ENCODE data around the gene ZPR1. TPM values are rescaled to one million over a fixed set of nuclear protein-coding genes. Genes with fewer than 3 reads are reported as not detected.
"Not testable (repeated sequence)": the region's sequence is repeated elsewhere in the genome, so short reads cannot be mapped to it uniquely, and the experiment has no call there.

ZPR1 gene, protein sequence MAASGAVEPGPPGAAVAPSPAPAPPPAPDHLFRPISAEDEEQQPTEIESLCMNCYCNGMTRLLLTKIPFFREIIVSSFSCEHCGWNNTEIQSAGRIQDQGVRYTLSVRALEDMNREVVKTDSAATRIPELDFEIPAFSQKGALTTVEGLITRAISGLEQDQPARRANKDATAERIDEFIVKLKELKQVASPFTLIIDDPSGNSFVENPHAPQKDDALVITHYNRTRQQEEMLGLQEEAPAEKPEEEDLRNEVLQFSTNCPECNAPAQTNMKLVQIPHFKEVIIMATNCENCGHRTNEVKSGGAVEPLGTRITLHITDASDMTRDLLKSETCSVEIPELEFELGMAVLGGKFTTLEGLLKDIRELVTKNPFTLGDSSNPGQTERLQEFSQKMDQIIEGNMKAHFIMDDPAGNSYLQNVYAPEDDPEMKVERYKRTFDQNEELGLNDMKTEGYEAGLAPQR
- 10 to 100 TPM; 23.7 to 39.2 (median 27.7) TPM for polyA plus RNA-seq

DNA sequence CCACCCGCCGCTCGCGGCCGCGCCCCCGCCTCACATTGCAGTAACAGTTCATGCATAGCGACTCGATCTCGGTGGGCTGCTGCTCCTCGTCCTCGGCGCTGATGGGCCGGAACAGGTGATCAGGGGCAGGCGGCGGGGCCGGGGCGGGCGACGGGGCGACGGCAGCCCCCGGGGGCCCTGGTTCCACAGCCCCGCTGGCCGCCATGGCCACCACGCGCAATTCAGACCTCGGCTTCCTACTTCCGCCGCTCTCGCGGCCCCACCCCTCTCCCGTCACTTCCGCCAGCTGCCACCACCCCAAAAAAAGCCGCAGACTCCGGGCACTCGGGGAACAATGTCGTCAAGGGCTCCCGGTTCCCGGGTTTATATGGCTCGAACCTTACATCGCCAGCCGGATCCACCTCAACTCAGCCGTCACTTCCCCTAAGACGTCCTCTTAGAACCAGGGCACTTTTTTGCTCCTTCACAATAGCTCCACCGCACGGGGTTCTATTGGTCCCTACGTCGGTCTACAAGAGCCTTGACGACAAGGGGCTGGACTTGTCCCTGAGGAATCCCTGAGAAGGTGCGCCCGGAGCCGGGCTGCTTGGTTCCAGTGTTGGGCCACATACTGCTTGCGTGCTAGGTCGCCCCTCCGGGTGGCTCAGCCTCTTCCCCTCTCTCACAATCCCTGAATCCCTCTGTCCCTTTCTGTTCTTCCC lies at the start of gene ZPR1:
Gene ZPR1, minus strand, starts transcription at position 238 of the 701 bp plus-strand sequence. Its CDS starts 33 bp downstream, at position 205.
- 1 to 2% (median 1%) methylated on average over 55 to 56 of the region's 56 CpGs for WGBS, 3 donors

GRCh38 chr11:116836632-116836991 lies 48.8 kb upstream of the ZPR1 start:
- H3K27ac ChIP-seq (ENCODE audit: low read depth, low read length): no peak overlapping the region

More for the DNA sequence above, at the start of gene ZPR1:
- no peak within 1 kb of the TSS for H3K27ac ChIP-seq (ENCODE audit: low read depth, low read length)

DNA sequence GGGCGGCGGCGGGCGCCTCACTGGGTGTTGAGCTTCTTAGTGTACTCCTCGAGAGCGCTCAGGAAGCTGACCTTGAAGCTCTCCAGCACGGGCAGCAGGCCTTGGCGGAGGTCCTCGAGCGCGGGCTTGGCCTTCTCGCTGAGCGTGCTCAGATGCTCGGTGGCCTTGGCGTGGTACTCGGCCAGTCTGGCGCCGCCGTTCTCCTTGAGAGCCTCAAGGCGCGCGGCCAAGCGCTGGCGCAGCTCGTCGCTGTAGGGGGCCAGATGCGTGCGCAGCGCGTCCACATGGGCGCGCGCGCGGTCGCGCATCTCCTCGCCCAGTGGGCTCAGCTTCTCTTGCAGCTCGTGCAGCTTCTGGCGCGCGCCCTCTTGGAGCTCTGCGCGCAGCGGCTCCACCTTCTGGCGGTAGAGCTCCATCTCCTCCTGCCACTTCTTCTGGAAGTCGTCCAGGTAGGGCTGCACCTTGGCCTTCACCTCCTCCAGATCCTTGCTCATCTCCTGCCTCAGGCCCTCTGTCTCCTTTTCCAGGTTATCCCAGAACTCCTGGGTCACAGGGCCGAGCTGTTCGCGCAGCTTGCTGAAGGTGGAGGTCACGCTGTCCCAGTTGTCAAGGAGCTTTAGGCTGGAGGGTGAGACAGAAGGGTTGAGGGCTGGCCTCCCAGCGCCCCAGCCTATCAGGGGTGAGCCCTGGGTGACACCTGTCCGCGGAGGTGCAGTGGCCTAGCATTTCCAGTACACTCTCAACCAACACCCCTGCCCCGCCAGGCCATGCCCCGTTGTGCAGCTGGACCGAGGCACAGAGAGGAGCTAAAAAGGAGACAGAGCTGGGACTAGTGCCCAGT lies 48.2 kb upstream of the ZPR1 start:
- WGBS, 3 donors: 12% methylated on average over 57 of the region's 57 CpGs
- no peak overlapping the region for H3K27ac ChIP-seq (ENCODE audit: low read depth, low read length)

More at GRCh38 chr11:116836632-116836991, 48.8 kb upstream of the ZPR1 start:
- WGBS, 3 donors: 85 to 92% (median 91%) methylated on average over 7 of the region's 7 CpGs

- no peak overlapping the region for H3K27ac ChIP-seq (ENCODE audit: low read depth, low read length)
Observed at GRCh38 chr11:116835042-116835772, 47.4 kb upstream of the ZPR1 start.

GRCh38 chr11:116834535-116835041 lies 46.8 kb upstream of the ZPR1 start:
- WGBS, 3 donors: 75 to 85% (median 75%) methylated on average over 13 of the region's 13 CpGs
- not testable (repeated sequence) for H3K27ac ChIP-seq (ENCODE audit: low read depth, low read length)

More at GRCh38 chr11:116835042-116835772, 47.4 kb upstream of the ZPR1 start:
- 26 to 54% (median 32%) methylated on average over 28 of the region's 28 CpGs for WGBS, 3 donors

GRCh38 chr11:116833816-116834534 lies 46.2 kb upstream of the ZPR1 start:
- 71 to 95% (median 91%) methylated on average over 12 to 14 of the region's 14 CpGs for WGBS, 3 donors
- H3K27ac ChIP-seq (ENCODE audit: low read depth, low read length): no peak overlapping the region

DNA sequence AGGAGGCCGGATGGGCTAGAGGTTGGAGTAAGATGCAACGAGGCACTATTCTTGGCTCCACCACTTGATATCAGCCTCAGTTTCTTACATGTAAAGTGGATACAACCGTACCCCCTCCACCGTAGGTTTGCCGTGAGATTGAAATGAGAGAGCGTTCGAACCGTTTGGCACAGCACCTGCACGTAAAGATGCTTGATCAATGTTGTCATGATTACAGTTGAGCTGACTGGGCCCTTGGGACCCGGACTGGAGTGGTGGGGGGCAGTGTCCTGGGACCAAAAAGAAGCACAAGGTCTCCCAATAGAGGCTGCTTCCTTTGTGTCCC lies 45.6 kb upstream of the ZPR1 start:
- 93 to 95% (median 94%) methylated on average over 10 of the region's 10 CpGs for WGBS, 3 donors
- no peak overlapping the region for H3K27ac ChIP-seq (ENCODE audit: low read depth, low read length)

GRCh38 chr11:116832350-116833290 lies 44.8 kb upstream of the ZPR1 start:
- H3K27ac ChIP-seq (ENCODE audit: low read depth, low read length): no peak overlapping the region
- 80 to 83% (median 82%) methylated on average over 12 to 13 of the region's 13 CpGs for WGBS, 3 donors

GRCh38 chr11:116831790-116832349 lies 44.0 kb upstream of the ZPR1 start:
- WGBS, 3 donors: 87 to 97% (median 96%) methylated on average over 7 of the region's 7 CpGs
- no peak overlapping the region for H3K27ac ChIP-seq (ENCODE audit: low read depth, low read length)

DNA sequence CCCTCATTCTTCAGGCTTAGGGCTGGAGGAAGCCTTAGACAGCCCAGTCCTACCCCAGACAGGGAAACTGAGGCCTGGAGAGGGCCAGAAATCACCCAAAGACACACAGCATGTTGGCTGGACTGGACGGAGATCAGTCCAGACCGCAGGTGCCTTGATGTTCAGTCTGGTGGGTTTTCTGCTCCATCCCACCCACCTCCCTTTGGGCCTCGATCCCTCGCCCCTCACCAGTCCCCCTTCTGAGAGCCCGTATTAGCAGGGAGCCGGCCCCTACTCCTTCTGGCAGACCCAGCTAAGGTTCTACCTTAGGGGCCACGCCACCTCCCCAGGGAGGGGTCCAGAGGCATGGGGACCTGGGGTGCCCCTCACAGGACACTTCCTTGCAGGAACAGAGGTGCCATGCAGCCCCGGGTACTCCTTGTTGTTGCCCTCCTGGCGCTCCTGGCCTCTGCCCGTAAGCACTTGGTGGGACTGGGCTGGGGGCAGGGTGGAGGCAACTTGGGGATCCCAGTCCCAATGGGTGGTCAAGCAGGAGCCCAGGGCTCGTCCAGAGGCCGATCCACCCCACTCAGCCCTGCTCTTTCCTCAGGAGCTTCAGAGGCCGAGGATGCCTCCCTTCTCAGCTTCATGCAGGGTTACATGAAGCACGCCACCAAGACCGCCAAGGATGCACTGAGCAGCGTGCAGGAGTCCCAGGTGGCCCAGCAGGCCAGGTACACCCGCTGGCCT lies 42.5 kb upstream of the ZPR1 start:
- H3K27ac ChIP-seq (ENCODE audit: low read depth, low read length): no peak overlapping the region
- 90 to 96% (median 93%) methylated on average over 17 of the region's 17 CpGs for whole genome bisulfite sequencing, 3 donors

DNA sequence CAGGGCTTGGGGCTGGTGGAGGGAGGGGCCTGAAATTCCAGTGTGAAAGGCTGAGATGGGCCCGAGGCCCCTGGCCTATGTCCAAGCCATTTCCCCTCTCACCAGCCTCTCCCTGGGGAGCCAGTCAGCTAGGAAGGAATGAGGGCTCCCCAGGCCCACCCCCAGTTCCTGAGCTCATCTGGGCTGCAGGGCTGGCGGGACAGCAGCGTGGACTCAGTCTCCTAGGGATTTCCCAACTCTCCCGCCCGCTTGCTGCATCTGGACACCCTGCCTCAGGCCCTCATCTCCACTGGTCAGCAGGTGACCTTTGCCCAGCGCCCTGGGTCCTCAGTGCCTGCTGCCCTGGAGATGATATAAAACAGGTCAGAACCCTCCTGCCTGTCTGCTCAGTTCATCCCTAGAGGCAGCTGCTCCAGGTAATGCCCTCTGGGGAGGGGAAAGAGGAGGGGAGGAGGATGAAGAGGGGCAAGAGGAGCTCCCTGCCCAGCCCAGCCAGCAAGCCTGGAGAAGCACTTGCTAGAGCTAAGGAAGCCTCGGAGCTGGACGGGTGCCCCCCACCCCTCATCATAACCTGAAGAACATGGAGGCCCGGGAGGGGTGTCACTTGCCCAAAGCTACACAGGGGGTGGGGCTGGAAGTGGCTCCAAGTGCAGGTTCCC lies 41.8 kb upstream of the ZPR1 start, which contains the start of gene APOC3:
Gene APOC3, plus strand, starts transcription at position 383 of the 659 bp plus-strand sequence. CDS start 676 bp downstream, outside the sequence.
- H3K27ac ChIP-seq (ENCODE audit: low read depth, low read length): no peak within 1 kb of the TSS
- 65 to 72% (median 66%) methylated on average over 9 of the region's 9 CpGs for WGBS, 3 donors

- WGBS, 3 donors: 68 to 70% (median 68%) methylated on average over 16 of the region's 16 CpGs
- H3K27ac ChIP-seq (ENCODE audit: low read depth, low read length): no peak overlapping the region
Observed at GRCh38 chr11:116828632-116829524, 41.1 kb upstream of the ZPR1 start.

DNA sequence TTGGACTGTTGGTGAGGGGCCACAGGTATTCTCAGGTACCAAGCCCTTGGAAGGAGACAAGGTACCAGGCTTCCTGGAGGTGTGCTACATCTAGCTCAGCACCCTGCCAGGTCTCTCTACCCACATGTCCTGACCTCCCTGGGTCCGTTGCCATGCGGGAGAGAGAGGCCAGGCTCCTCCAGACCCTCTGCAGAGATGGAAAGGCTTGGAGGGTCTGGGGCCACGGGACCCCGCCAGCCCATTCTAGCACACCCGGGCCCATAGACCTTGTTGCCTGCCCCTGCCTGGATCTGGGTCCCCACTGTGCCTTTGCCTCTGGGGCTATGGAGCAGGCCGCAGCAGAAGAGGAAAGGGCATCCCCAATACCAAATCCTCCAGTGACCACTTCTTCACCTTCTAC lies 39.6 kb upstream of the ZPR1 start:
- WGBS, 3 donors: 85 to 96% (median 94%) methylated on average over 6 of the region's 6 CpGs
- H3K27ac ChIP-seq (ENCODE audit: low read depth, low read length): no peak overlapping the region

Measured in adipose tissue (tissue), 3 donors.